Stimulated activated CD8-positive, alpha-beta memory T cell treated with anti-CD3 and anti-CD28 coated beads, Interleukin-15, amount 100 ng/mL, for 1 hour (primary cell): ENCODE data around the gene ACTR2.
"Not testable (repeated sequence)": the region's sequence is repeated elsewhere in the genome, so short reads cannot be mapped to it uniquely, and the experiment has no call there.

Experiments
- DNase-seq: peaks from one replicate; pipeline ENCODE4 v3.0.0-alpha.2; 2020; ENCODE audit warnings: low read depth

The ACTR2 gene

DNA sequence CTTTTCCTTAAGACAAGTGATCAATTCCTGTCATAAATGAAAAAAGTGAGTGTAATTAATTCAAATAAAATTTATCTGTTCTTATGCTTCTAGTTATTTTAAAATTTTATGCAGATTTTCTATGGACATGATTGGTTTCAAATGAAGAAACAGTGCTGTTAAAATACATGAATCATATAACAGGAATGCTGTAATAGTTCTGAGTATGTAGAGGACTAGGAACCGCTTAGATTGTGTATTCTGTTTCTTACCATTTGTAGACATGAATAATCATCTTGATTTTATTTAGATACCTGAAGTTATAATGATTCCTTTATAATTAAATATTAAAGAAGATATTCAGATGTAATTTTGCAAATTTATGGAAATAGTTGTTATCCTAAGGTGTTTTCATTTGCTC lies 3.5 kb downstream of the ACTR2 start:
- DNase-seq = no peak

DNA sequence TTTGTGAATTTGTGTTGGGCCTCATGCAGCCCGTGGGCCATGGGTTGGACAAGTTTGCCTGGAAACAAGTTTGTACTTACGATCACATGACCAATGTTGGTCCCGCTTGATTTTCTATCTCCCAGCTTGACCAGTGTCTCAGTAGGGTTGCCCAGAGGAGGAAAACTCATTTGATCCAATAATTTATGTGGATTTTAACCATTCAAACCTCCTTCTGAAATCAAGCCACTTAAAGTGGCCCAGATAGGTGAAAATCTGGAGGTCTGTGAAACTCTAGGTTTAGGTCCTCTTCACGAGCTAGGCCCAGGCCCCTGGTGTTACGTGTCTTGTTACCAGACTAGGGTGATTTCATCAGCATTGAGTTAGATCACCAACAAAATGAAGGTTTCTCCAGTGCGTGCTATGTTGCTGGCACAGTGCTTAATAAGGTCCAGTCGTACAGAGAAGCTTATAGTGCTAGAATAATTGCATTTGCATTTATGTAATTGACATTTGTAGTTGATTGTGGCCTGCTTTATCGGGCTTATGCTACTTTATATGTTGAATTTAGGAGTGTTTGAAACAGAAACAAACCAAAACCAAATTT lies 4.4 kb downstream of the ACTR2 start:
- no peak for DNase-seq

DNA sequence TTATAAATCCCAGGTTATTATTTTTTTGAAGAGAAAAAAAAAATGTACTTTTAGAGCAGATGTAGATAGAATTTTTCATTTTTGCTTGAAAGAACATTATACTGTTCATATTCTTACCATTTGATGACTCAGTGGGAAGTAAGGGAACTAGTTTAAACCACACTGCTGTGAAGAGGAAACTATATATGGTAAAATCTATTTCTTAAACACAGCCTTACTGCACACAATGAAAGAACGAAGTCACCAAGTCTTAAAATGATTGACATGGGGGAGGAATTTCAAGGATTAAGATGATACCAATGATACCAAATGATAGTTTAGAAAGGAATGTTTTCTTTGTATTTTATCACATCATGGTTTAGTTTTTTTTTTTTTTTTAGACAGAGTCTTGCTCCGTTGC lies 5.0 kb downstream of the ACTR2 start:
- DNase-seq = no peak

GRCh38 chr2:65240657-65241056 lies 13.0 kb downstream of the ACTR2 start:
- no peak for DNase-seq

DNA sequence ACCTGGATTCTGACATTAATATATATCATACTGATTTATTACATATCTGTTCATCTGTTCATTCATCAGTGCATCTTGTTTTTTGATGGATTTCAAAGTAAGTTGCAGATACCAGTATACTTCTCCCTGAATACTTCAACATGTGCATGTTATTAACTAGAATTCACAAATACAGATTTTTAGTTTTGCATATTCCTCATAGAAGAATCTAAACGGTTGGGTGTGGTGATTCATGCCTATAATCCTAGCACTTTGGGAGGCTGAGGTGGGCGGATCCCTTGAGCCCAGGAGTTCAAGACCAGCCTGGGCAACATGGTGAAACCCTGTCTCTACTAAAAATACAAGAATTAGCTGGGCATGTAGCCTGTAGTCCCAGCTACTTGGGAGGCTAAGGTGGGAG lies 16.8 kb downstream of the ACTR2 start:
- not testable (repeated sequence) for DNase-seq

GRCh38 chr2:65252640-65253039 lies 25.0 kb downstream of the ACTR2 start:
- DNase-seq = no peak

- DNase-seq = no peak
Observed at GRCh38 chr2:65255356-65255755, 27.7 kb downstream of the ACTR2 start.

- no peak for DNase-seq
Observed at GRCh38 chr2:65256054-65256453, 28.4 kb downstream of the ACTR2 start.

DNA sequence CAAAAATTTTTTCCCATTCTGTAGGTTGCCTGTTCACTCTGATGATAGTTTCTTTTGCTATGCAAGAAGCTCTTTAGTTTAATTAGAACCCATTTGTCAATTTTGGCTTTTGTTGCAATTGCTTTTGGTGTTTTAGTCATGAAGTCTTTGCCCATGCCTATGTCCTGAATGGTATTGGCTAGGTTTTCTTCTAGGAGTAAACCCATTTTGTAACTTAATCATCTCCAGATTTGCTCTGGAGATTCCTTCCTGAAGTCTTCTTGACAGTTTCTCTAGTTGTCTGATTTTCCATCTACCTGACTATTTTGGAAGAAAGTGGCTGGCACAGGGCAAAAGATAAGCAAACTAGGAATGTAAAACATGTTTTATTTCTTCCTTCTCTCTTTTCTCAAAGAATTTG lies 30.2 kb downstream of the ACTR2 start:
- DNase-seq = not testable (repeated sequence)

DNA sequence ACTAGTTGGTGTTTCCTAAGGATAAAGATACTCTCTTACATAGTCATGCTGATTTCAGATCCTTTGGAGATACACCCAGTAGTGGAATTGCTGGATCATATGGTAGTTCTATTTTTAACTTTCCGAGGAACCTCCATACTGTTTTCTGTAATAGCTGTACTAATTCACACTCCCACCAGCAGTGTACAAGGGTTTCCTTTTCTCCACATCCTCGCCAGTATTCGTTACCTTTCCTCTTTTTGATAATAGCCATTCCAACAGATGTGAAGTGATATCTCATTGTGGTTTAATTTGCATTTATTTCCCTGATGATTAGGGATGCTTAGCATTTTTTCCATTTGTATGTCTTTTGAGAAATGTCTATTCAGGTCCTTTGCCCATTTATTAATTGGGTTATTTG lies 34.0 kb downstream of the ACTR2 start:
- DNase-seq = no peak

GRCh38 chr2:65263262-65263661 lies 35.6 kb downstream of the ACTR2 start:
- no peak for DNase-seq

- DNase-seq = no peak
Observed at GRCh38 chr2:65263986-65264385, 36.4 kb downstream of the ACTR2 start.

DNA sequence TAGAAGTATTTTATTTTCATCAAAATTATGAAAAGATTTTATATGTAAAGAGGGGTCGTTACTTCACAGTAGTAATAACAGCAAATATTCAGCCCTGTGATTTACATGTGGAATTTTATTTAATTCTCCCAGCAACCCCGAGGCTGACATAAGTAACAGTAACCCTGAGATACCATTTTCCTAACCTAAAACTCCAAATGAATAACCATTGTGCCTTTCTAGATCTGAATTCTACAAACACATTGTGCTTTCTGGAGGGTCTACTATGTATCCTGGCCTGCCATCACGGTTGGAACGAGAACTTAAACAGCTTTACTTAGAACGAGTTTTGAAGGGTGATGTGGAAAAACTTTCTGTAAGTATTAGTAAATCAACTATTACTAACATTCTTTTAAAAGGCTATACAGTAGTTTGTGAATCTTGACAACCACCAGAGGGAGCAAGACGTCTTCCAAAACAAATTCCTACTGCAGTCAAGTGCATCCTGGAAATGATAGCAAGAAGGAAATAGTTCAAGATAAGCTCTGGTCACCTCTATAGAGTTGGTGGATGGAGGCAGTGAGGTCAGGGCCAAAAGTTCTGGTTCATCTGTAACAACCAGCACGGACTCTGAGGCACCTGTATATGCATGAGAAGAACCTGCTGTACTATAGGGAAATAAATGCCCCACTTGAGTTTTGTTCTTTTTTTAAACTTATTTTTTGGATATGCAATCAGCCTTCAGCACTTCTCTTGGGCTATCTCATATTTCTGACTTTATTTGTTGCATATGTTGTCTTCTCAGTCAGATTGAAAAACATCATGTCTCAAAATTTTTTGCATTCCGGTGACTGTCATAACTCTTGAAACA lies 37.4 kb downstream of the ACTR2 start:
- no peak for DNase-seq

DNA sequence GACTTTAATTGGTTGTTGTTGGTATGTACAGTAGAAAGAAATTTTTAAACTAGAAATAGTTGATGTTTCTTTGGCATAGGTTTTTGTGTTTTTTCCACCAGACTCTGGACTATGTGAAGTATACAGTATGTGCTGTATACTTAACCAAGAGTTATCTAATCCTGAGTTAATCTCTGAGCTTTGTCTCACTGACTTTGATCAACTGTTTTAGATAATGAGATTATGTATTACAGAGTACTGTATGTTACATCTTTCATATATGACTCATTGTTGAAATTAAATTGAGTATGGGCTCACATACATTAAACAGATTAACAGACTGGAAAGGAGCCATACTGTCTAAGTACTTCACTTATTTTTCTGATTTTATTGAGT lies 38.0 kb downstream of the ACTR2 start:
- no peak for DNase-seq

DNA sequence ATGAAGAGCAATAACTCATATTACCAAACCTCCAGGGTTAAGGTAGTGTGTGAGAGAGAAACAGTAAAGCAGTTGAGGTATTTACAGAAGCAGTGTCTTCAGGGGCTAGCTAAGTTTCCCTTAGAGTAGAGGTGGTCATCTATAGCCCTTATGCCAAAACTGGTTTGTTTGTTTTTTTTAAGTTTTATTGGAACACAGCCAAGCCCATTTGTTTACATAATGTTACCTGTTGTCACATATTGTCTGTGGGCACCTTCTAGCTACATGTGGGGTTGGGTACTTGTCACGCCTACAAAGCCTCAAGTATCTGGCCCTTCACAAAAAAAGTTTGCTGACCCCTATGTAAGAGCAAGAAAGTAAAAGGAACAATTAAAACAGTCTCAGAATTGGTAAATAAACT lies 39.4 kb downstream of the ACTR2 start:
- no peak for DNase-seq

GRCh38 chr2:65268957-65269356 lies 41.3 kb downstream of the ACTR2 start:
- DNase-seq = no peak

DNA sequence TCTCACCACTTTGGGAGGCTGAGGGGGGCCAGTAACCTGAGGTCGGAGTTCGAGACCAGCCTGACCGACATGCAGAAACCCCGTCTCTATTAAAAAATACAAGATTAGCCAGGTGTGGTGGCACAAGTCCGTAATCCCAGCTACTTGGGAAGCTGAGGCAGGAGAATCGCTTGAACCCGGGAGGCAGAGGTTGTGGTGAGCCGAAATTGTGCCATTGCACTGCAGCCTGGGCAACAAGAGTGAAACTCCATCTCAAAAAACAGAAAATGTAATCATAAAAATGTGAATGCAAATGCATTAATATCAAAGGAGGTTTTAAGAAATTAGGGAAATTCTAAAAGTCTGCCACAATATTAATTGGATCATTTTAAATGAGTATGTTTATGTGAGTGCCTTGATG lies 45.7 kb downstream of the ACTR2 start:
- no peak for DNase-seq

DNA sequence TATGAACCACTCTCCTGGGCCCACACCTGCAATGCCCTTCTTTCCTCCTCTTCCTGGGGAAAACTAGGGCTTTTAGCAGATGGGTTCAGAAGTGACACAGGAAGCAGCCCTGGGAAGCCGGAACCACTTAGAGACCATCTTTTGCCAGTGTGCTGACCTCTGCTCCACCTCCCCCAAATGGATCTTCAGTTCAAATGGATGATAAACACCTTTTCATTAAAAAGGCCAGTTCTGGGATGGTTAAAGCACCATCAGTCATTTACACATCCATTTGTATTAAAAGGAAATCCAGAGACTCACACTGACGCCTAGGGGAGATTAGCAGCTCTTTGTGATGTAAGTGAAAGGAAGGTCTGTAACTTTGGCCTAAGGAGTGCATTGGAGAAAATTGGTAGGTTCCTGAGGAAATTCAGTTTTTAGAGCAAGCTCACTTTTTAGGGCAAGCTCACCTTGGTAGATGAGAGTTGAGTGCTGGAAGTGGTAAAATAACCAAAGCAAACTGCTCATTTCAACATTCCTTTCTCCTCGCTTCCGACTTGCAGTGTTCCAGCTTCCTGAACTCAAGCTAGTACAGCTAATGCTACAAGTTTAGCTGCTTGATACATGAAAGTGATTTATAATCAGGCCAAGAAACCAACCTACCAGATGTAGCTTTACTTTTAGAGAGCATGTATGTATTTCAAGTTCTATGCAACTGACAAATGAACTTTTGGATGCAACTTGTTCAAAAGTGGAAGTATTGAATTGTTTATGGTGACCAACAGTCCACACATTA lies 47.7 kb downstream of the ACTR2 start:
- no peak for DNase-seq

GRCh38 chr2:65276609-65277008 lies 49.0 kb downstream of the ACTR2 start:
- DNase-seq = no peak

DNA sequence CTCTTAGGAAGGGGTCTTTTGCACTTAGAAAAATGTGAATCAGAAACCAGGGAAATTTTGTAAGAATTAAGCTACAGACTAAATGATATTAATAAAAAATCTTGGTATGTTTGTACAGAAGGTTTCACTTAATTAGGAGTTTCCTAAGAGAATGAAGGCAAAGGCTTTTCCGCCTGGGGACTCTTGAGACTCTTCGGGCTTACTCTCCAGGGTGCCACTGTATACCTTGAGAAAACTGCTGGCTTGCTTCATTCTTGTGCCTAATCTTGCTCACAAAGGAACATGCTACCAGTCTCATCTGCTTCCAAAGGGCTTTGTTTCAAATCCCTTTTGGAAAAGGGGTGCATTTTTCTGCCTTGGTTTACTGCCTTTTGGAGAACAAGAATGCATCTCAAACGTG lies 49.5 kb downstream of the ACTR2 start:
- DNase-seq = no peak

- no peak for DNase-seq
Observed at GRCh38 chr2:65277791-65278483, 50.3 kb downstream of the ACTR2 start.

DNA sequence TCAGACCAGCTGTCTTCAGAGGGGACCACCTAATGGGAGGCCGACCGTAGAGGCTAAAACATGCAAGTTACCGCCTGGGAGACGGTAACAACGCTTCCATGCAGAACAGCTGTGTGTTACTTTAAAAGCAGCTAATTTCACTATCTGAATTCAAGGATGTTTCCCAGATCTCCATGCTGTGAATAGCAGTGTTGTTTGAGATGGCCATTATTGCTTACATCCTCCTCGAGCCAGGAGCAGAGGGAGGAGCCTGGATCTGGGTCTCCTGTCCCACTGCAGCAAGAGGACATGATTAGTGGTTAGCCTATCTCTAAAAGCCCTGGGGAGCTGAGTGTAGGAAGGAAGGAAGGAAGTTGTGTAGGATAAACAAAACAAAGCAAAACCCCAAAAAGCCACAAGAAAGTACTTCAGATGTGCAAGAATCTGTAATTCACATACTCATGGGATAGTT lies 50.9 kb downstream of the ACTR2 start:
- no peak for DNase-seq
